Activated CD4-positive, alpha-beta T cell treated with anti-CD3 and anti-CD28 coated beads, Interleukin-2, Interleukin-4, amounts not matched to agents 100 ng/mL and 50 ng/mL, durations not matched to agents 16 hours and 8 hours (primary cell): ENCODE results near the gene PARD3B.

Experiments
- DNase-seq: peaks from one replicate; pipeline ENCODE4 v3.0.0-alpha.2; 2020; ENCODE audit warnings: low spot score

Gene PARD3B

DNA sequence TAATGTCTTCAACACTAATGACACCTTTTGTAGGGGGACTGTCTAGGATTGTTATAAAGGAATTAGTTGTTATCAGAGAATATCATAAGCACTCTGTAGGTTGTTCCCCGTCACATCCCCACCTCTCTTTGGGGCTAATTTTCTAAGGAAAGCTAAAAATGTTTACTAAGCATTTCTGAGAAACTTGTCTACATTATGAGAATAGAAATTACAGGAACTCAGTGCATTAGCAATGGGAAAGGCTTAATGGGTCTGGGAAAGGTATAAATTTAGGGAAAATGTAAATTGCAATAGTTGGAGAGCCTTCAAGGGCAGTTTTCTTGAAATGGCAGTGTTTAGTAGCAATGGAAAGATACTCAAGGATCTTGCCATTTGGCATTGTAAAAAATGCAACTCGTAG is 879.8 kb downstream of the PARD3B start:
- no peak for DNase-seq

DNA sequence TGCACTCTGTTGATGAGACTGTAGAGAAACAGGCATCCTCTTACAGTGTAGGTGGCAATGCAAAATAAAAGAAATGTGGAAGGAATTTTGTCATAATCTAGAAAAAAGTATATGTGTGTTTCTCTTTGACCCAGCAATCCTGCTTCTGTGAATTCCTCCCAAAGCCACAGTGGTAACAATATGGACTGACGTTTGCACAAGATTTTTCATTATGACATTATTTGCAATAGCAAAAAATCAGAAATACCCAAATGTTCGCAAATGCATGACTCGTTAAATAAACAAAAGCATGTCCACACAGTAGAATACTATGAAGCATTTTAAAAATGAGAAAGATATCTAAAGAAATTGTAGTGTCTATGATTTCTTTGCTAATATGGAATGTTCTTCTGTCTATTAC is 881.8 kb downstream of the PARD3B start:
- no peak for DNase-seq

DNA sequence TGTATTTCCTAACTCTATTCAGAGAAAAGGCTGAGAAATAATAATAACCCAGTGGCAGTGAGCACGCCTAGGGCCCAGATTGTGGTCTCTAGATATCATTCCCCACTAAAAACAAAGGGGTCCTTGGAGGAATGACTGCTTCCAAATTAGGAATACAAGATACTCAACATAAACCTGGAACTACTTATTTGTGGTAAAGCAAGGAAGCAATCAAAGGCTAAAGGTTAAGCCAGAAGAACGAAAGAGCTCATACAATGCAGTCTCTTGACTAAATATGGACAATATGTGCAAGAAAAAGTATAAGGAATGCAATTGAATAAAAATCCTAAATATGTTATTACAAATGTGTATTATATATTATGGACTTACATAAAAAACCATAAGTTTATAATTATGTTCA is 883.5 kb downstream of the PARD3B start:
- DNase-seq: no peak

DNA sequence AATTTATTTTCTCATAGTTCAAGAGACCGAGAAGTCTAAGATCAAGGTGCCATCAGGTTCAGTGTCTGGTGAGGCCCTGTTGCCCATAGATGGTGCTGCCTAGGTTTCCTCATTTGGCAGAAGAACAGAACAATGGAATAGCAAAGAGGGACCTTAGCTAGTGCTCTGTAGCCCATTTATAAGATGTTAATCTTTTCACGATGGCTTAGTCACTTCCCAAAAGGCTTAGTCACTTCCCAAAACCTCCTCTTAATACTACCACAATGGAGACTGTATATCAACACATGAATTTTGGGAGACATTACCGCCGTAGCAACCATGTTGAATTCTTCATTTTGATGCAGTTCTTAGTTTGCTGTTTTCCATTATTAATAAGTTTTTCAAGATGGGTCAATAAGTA is 890.7 kb downstream of the PARD3B start:
- DNase-seq: no peak

DNA sequence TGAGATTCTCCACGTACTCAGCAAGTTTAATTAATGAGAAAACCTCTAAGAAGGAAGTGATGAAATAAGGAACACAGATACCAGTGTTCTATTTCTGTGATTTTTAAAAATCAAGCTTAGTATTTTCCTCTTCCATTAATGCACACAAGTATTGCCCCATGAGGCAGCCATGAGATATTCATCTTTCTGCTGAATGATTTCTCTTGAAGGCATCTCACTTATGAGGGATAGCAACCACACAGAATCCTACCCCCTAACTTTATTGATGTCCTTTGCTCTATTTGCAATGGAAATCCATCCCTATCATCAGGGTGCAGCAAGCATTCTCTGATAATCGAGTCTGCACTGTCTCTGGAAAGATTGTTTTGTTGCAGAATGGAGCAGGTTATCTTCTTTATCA is 893.0 kb downstream of the PARD3B start:
- DNase-seq: no peak

DNA sequence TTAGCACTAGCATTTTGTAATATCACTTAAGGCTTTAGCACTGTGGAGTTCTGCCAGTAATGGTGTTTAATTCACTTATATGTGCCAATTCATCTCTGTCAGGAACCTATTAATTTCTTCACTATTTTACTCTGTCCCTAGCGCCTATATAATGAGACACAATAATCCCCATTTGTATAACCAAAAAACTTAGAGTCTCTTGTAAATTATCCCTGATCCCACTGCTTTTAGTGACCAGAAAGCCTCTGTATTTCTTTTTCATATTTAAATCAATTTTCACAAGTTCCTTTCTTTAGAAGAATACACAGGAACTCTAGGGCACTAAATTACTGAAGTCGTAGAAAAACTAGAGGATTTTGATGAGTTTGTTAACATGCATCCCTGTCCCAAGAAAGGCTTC is 894.3 kb downstream of the PARD3B start:
- DNase-seq: no peak

DNA sequence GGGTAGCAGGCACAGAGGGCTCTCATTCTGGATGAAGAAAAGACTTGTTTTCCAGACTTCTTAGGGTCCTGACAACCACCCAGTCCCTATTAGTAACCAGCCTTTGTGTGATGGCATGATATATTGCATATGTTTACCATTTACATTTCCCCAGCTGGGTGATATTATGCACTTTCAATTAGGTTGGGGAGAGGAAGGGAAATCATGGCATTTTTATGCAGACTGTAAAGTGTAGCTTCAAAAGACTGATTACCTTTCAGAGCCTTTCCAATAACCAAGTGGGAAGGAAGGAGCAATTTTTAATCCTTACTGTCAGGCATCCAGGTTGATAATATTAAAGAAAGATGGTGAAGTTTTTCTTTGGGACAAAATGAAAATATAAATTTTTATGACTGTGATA is 896.2 kb downstream of the PARD3B start:
- no peak for DNase-seq

DNA sequence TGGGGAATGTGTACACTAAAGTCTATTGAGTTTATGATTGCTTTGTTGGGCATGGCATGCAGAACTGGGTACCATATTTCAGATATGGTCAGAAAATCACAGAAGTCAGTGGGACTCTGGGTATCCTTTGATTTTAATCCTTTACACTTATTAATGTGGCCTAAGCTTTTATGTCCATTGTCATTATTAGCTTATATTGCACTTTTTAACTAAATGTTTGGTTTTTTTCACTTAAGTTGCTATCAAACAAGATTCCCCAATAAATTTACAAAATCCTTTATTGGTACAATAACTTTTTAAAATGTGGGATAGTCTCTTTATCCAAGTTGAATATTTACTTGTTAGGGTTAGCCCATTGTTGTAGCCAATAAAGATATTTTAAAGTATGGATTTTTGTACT is 902.9 kb downstream of the PARD3B start:
- no peak for DNase-seq

DNA sequence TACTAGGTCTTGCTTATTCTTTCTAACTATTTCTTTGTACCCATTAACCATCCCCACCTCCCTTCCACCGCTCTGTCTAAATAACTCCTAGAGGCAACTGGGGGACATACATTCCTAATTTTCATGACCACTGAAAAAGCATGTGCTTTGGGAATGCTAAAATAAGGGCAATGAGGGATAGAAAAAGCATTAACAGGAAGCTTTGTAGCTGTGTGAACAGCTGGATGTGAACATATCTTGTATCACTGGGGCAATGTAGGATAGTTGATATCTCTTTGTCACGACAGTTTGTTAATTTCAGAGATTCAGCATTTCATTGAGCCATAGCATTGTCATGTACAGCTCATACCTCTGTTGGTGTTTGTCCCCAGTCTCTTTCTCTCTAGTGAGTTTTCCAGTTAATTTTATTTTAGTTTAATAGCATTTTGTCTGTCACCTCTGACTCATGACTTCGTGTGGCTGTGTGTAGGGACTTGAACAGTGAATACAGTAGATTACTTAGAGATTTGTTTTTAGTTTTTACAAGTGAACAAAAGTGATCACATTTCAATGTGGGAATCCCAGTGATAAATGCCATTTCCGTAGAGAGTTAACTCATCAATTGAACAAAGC is 906.7 kb downstream of the PARD3B start:
- DNase-seq: no peak

DNA sequence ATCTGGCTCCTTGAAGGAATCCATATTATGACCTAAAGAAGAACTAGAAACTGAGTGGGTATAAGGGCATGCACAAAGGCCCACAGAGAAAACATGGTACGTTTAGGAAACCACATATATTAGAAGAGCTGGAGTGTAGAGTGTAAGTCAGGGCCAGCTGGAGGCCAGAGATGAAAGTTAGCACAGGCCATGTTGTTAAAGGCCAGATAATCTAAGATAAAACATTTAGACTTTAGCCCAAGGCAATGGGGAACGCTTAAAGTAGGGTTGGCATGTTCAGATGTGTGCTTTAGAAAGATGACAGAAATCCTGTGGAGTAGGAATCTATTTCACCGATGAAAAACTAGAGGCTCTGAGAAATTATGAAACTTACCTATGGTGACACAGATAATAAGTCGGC is 907.9 kb downstream of the PARD3B start:
- DNase-seq: no peak

DNA sequence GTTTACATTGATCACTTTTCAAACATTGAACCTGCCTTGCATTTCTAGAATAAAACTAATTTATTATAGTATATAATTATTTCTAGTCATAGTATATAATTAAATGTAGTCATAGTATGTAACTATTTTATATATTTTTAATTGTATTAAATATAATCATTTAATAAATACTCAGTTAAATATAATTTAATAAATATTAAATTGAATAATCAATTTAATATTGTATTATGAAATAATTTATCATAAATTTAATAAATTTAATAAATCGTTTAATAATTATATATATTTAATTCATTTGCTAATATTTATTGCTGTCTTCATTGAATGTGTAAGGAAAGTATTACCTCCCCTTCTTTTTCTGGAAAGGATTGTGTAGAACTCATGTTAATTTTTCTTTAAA is 911.4 kb downstream of the PARD3B start:
- no peak for DNase-seq

DNA sequence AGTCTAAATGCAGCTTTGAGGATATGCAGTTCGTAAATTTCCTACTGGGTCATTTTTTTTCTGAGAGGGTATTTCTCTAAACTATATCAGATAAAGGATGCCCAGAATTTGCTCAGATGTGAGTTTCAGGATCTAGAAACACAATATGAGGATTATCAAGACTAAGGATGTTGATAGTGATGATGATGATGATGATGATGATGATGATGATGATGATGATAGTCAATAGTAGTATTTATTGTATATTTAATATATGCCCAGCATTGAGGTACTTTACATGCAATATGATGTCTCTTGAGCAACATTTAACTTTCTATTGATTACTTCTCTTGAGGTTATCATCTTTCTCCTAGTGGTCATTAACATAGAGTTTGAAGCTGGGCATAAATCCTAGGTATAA is 914.9 kb downstream of the PARD3B start:
- DNase-seq: no peak

DNA sequence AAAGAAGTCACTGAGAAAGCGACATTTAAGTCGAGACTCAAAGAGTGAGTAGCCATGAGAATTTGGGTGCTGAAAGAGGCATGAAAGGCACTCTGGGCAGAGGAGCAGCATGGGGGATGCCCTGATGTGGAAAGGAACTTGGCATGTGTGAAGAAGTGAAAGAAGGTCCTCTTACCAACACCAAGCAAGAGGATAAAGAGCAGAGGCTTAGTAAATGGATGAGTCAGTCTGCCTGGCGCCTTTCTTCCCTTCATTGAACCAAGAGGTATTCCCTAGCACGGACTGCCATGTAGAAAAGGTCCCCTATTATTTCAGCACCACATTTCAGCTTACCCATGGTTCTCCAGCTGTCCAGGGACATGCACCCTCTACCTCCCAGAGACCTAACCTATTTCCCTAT is 915.9 kb downstream of the PARD3B start:
- peak; percentile 9 for DNase-seq

DNA sequence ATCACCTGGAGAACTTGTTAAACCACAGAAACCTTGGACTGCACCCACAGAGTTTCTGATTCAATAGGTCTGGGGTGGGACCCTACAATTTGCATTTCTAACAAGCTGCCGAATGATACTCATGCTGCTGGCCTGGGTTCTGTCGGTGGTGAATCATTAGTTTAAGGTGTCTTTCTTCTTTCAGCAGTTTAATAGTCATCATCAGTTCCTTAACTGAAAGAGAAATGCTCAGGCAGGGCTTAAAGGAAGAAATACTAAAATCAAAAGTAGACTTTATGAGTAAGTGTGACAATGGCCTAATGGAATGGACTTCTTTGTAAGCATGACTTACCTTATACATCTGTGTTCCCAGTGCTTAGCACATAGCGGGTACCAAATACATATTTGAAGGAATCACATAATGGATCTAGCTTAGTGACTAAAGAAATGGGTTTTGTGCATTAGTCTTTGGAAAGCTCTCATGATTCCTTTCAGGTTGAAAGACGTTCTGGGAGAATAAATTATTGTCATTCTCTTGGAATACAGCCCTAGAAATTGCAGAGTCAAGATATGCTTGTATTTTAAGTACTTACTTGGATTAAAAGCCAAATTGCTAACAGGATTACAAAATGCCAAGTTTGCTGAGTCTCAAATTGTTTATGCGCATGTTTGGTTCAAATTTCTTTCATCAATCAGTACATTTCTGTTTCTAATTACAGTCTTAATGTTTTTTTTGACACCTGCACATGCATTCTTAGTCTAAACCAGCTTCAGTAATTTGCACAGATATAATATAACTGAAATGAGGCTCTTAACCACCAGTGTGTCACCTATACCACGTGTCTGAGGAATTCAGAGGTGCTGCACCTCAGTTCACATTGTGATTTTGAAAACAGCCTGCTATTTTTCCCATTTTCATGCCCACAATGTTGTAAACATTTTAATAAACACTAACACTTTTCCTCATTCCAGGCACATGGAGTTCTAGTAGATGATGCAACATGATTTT is 916.7 kb downstream of the PARD3B start:
- peak; percentile 53 for DNase-seq

DNA sequence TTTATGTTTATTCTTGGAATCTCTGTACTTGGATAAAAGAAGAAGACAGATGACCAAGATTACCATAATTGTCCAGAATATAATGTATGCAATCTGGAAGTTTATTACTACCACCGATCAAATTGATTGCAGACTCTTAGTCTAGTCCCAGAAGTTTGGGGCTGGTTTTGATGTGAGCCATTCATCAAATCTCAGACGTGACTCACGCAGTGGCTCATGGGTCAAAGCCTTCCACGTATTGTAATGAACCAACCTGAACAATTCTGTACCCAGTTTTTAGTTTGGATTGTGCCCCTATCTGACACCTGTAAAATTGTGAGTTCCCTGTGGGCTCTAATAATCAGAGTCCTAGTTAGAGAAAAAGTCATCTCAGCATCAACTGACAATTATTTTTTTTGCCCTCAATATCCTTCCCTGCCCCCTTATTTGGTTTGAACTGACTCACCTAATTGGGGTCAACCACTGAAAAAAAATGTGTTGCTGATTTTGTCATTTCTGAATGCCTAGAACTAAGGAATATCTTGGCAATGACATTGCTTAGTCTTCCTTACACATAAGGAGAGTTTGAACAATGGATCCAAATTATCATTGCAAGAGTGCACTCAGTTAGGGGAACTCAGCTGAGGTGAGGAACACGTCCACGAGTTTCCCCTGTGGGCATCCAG is 917.5 kb downstream of the PARD3B start:
- peak; percentile 7 for DNase-seq

DNA sequence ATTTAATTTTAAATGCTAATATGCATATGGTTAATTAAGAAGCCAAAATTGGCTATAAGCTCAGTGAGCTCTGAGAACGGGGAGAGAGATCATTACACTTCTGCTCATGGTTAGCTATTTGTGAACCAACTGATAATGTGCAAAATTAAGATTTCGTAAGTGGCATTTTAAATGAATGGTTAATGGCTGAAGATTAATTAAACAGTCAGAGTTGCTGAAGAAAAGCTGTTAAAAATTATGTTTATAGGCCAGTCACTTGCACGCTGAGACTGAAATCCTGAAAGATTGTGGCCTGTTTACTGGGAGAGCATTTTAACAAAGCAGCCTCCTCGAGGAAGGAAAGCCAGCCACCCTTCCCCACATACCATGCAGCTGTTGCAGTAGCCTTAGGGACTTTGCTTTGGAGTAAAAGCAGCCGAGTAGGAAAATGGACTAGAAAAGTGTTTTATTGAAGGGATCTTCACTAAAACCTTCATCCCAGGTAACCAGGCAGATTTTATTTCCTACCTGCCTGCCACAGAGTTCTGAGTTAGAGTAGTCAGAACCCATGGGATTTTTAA is 918.3 kb downstream of the PARD3B start:
- no peak for DNase-seq

DNA sequence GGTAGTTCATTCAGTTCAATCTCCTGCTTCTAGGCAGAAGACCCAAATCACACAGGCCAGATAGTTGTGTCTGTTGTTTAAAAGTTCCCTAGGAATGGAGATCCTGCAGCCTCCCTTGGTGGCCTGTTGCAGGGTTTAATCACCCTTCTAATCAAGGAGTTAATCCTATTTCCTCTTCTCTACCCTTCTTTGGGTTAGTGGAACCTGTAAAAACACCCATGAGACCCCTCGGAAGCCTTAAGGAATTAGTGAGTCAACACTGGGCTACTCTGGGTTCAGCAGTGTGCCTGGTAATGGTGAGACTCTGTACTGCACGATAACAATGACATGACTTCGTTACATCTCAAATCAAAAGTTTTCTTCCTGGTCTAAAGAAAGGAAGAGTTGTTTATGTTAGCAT is 919.4 kb downstream of the PARD3B start:
- DNase-seq: no peak

DNA sequence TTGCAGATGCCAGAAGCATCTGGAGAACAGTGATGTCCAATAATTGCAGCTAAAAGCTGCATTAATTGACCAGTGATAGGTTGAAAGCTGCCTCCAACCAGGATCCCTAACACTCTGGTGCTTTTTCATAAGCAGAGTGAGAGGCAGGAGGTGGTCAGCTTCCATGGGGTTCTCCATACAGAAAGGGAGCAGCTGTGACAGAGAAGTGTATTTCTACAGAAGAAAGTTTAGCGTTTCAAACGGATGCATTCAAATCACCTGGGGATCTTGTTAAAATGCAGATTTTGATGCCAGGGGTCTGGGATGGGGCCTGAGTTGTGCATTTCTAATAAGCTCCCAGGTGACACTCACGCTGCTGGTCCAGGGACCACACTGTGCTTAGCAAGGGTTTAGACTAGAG is 920.5 kb downstream of the PARD3B start:
- no peak for DNase-seq

DNA sequence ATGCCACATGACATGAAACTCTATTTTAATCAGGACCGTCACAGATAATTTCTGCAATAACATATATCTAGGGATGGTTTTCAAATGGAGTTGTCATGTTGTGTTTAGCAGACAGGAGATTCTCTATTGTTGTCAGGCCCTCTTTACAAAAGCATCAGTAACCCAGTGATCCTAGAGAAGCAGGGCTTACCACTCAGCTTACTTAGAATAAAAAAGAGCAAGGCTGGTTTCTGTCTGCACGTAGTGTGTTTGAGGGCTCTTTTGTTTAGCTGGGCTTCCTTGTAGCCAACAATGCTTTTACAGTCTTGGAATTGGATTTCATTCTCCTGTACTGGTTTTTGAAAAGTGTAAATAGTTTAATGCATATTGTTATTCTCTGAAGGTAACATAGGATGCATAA is 926.5 kb downstream of the PARD3B start:
- no peak for DNase-seq

DNA sequence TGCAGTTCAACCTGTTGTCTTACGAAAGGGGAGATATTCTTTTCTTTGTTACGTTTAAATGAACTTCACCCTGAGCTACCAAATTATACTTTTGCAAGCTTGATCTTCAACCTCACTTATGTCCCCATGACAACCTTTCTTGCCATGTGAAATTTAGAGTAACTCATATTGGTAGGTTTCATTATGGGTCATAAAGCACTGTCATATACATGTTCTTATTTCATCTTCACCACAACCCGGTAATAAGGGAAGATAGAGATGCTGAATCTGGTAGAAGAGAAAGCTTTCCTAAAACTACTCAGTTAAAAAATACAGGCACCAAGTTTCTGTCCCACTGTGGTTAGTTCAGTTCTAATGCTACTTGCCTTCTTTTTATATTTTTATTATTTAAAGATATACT is 928.5 kb downstream of the PARD3B start:
- DNase-seq: peak; percentile 61

DNA sequence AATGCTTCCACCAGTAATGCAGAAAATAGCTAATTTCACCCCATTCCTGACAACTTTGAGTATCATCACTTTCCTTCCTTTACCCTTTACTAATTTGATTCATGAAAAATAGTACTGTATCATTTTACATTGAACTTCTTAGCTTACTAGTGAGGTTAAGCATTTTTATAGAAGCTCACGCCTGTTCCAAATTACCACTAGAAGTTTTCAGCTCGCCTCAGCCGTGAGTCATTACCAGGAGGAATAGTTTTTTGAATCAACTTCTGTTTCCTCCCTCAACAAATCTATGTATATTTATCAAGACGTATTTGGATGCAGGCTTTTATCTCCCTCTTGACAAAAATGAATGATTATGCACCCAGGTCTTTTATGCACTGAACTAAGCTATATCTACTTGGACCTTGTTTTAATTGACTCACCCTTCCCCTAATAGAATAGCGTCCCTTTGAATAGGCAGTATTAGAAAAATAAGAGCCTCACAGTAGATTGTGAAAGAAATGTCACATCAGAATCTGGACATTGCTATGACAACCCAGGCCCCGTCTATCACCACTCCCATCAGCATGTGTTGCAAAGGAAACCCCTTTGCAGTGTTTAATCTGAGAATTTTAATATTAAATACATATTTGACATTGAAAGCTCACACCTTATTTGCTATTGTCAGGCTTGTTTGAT is 929.6 kb downstream of the PARD3B start:
- peak; percentile 33 for DNase-seq

DNA sequence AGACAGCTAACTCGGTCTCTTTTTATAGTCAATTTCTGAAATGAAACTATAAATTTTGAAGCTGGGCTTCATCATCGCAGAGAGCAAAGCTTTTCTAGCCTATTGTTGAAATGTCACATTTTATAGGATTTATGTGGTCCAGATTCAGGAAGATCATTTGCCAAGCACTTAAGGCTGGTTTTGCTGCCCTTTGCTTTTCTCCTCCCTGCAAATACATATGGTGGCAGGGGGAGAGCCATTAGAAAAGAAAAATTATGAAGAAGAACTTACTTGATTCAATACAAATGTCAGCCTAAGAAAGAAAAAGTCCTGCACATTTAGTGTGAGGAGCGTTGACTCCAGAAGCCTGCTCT is 930.1 kb downstream of the PARD3B start:
- no peak for DNase-seq
